Panc1 (cell line): Measurements from ENCODE around the gene INTS11.

Experiments
- CTCF ChIP-seq: fragments of 450-650 bp; IDR thresholded peaks from 2 replicates; pipeline ENCODE4 v1.5.1; 2017; ENCODE audit warnings: mild to moderate bottlenecking
- POLR2AphosphoS5 ChIP-seq: IDR thresholded peaks from 2 replicates; pipeline ENCODE4 v1.6.1; 2012; ENCODE audit warnings: mild to moderate bottlenecking, low read depth, low read length, moderate library complexity
- REST ChIP-seq, 2 experiments: IDR thresholded peaks; 2 replicates each; pipeline ENCODE4 v1.6.1; 2011 to 2012; ENCODE audit warnings: low read depth in 2 of 2, control low read depth in 1 of 2, low read length in 1 of 2, mild to moderate bottlenecking in 1 of 2, moderate library complexity in 1 of 2; ENCODE audit not compliant: insufficient read depth in 1 of 2
- TCF7L2 ChIP-seq: IDR thresholded peaks from 2 replicates; pipeline ENCODE4 v1.6.1; 2011; ENCODE audit warnings: mild to moderate bottlenecking, low read depth, low read length, inconsistent platforms

- TF ChIP-seq CTCF (no peak), POLR2AphosphoS5 (no peak; the same call in 1 of the 2 replicates), TCF7L2 (no peak), REST (IDR thresholded peaks at IDR 0.05; ENCODE audit: insufficient read depth in 1 of 2, low read depth in 2 of 2, low read length in 1 of 2) (peak in 1 of 2 experiments; percentile 13; a peak in 1 of 4 replicates)
Observed at GRCh38 chr1:1332774-1333480, 8.5 kb upstream of the INTS11 start.
